Measurements from ENCODE around the gene AGBL4.

The AGBL4 gene

DNA sequence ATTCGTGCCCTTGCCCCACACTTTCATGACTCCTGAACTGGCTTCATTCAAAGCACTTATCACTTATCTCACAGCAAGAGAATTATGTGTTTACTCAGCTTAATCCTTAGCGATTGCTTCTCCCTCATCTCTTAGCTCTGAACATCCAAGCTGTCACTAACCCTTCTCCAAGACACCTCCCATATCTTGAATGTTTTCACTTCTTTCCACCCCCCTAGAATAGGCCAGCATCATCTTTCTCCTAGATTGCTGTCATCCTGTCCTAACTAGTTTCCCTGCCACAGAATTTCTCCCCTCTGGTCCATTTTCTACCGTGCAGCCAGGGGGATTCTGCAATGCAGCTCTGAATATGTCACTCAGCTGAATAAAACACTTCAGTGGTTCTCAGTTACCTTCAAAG, 1483.2 kb downstream of the AGBL4 start:
- H3K9me3 ChIP-seq (ENCODE audit: severe bottlenecking): no peaks in the 10 kb centered on the region
- DNase-seq: peak; percentile 44
- H3K36me3 ChIP-seq: no peaks in the 10 kb centered on the region
- TF ChIP-seq, protein P1, sequence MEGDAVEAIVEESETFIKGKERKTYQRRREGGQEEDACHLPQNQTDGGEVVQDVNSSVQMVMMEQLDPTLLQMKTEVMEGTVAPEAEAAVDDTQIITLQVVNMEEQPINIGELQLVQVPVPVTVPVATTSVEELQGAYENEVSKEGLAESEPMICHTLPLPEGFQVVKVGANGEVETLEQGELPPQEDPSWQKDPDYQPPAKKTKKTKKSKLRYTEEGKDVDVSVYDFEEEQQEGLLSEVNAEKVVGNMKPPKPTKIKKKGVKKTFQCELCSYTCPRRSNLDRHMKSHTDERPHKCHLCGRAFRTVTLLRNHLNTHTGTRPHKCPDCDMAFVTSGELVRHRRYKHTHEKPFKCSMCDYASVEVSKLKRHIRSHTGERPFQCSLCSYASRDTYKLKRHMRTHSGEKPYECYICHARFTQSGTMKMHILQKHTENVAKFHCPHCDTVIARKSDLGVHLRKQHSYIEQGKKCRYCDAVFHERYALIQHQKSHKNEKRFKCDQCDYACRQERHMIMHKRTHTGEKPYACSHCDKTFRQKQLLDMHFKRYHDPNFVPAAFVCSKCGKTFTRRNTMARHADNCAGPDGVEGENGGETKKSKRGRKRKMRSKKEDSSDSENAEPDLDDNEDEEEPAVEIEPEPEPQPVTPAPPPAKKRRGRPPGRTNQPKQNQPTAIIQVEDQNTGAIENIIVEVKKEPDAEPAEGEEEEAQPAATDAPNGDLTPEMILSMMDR (IDR thresholded peaks at IDR 0.05; ENCODE audit: low read depth, low read length): no peak
- H3K27ac ChIP-seq: peak overlapping the region; percentile 43
- no peaks in the 10 kb centered on the region for H3K27me3 ChIP-seq (ENCODE audit: insufficient read depth, low read depth, severe bottlenecking)
- no peak overlapping the region for H3K4me3 ChIP-seq (ENCODE audit: low read depth, low read length)

DNA sequence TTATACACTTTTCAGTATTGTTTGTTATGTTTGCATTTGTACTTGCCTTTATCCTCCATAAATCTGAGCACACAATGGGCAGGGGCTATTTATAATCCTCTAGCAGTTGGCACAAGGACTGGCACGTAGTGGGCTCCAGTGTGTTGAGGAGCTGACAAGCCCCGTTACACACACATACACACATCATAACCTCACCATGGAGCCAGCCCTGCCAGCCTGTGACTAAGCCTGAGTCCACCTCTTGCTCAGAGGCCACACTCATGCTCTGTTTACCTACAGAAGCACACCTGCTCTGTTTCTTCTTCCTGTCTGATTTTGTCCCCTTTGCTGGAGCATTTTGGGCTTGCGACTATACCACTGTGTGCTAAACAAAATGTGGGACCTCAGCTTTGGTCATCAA, 1487.3 kb downstream of the AGBL4 start:
- no peak for DNase-seq
- no peaks in the 10 kb centered on the region for H3K9me3 ChIP-seq (ENCODE audit: severe bottlenecking)
- H3K27me3 ChIP-seq (ENCODE audit: insufficient read depth, low read depth, severe bottlenecking): no peaks in the 10 kb centered on the region
- TF ChIP-seq, protein P1 (IDR thresholded peaks at IDR 0.05; ENCODE audit: low read depth, low read length): no peak
- H3K36me3 ChIP-seq: no peaks in the 10 kb centered on the region
- H3K4me3 ChIP-seq (ENCODE audit: low read depth, low read length): no peak overlapping the region
- no peak overlapping the region for H3K27ac ChIP-seq

DNA sequence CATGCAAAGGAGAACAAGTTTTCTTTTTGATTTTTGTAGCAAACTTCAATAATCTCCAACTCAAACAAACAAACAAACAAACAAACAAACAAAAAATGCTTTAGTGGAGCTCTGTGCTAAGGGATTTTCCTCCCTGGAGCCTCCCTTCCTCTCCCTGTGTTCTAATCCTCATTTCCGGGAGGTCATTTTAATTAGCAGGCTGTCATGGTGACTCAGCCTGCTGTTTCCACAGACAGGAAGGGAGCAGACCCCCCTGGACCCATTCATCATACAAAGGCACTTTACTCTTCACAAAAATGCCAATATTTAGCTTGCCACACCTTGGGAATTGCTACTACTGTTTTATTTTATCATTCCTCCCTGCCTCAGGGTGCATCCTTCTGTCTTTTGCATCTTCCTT, 1490.8 kb downstream of the AGBL4 start:
- no peaks in the 10 kb centered on the region for H3K27me3 ChIP-seq (ENCODE audit: insufficient read depth, low read depth, severe bottlenecking)
- H3K4me3 ChIP-seq (ENCODE audit: low read depth, low read length): no peak overlapping the region
- TF ChIP-seq, protein P1 (IDR thresholded peaks at IDR 0.05; ENCODE audit: low read depth, low read length): no peak
- peak; percentile 32 for DNase-seq
- no peaks in the 10 kb centered on the region for H3K9me3 ChIP-seq (ENCODE audit: severe bottlenecking)
- H3K27ac ChIP-seq: no peak overlapping the region; the same call in 1 of the 2 replicates
- no peaks in the 10 kb centered on the region for H3K36me3 ChIP-seq

DNA sequence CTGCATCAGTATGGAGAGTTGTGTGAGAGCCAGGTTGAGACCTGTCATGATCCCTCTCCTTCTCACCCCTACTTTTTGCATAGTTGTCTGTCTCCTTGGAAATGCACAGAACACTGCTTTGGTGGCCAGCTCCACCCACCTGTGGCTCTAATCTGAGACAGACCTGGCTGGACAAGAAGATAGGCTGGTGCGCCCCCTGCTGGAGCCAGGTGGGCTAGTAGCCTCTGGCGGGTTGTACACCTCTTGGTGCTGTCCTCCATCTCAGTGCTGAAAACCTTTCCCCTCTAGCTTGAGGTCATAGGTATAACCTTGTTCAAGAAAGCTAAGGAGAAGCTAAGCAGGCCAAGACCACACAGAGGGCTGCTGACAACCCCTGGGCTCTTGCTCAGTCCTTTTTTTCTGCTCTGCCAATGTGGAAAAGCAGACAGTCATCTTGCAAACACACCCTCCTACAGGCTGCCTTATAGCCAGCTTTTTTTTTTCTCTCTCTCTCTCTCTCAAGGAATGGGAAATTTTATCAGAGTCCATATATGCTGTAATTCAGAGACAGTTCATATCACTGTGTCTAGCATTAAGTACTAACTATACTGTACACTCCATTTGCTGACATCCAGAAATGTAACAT, 1492.9 kb downstream of the AGBL4 start:
- no peaks in the 10 kb centered on the region for H3K36me3 ChIP-seq
- TF ChIP-seq, protein P1 (IDR thresholded peaks at IDR 0.05; ENCODE audit: low read depth, low read length): peak; percentile 94
- no peaks in the 10 kb centered on the region for H3K9me3 ChIP-seq (ENCODE audit: severe bottlenecking)
- DNase-seq: peak; percentile 92
- no peak overlapping the region for H3K27ac ChIP-seq
- no peaks in the 10 kb centered on the region for H3K27me3 ChIP-seq (ENCODE audit: insufficient read depth, low read depth, severe bottlenecking)
- H3K4me3 ChIP-seq (ENCODE audit: low read depth, low read length): no peak overlapping the region

DNA sequence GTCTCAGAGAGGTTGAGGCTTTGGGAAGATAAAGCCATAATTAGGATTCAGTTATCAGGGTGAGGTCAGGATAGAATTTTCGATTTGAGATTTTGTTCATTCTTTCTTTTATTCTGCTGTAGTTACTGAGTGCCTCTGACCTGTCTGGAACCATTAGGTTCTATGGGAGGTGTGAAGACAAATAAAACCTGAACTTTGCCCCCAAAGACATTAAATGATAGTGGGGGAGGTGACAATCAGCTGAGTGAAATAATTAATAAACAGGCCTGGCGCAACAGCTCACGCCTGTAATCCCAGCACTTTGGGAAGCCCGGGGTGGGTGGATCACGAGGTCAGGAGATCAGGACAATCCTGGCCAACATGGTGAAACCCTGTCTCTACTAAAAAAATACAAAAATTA, 1496.7 kb downstream of the AGBL4 start:
- Histone ChIP-seq H3K27me3 (ENCODE audit: insufficient read depth, low read depth, severe bottlenecking) (no peaks in the 10 kb centered on the region), H3K36me3 (no peaks in the 10 kb centered on the region), H3K4me3 (ENCODE audit: low read depth, low read length) (no peak overlapping the region), H3K27ac (no peak overlapping the region), H3K9me3 (ENCODE audit: severe bottlenecking) (no peaks in the 10 kb centered on the region)
- TF ChIP-seq, protein P1 (IDR thresholded peaks at IDR 0.05; ENCODE audit: low read depth, low read length): no peak
- peak; percentile 20 for DNase-seq
